Dermis blood vessel endothelial cell (primary cell): ENCODE results near the gene TMEM238L. TPM values are rescaled to one million over a fixed set of nuclear protein-coding genes. Genes with fewer than 3 reads are reported as not detected.
A peak's percentile ranks its signal among the peaks of the same experiment; 100 is the strongest.

Source experiments
- DNase-seq: peaks from one replicate; pipeline ENCODE4 v3.0.0; 2010
- total RNA-seq: library from RNA; depleted of rRNA; stranded (reverse); fragments of >200 nt; gene quantifications from 2 replicates; pipeline ENCODE4 v1.2.3, GENCODE V29; 2014

TMEM238L gene
- total RNA-seq, 1 donor from 2014 or later, result not detected

DNA sequence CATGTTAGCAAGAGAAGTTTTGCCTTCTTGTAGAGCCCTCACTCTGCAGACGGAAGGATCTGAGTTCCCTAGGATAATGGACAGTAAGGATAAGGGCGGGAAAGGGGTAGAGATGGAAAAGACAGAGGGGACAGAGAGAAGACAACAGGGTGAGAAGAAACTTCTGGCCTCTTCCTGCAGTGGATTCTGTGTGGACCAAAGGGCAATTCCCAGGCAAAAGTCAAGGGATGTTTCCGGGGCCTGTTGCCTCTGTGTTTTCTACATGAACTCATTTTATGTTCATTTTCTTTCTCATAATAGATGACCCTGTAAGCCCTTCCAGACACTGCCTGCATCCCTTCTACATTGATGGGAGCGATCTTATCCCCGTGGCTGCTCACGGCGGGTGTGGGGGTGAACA lies 647 bp upstream of the TMEM238L start:
- no peak for DNase-seq

DNA sequence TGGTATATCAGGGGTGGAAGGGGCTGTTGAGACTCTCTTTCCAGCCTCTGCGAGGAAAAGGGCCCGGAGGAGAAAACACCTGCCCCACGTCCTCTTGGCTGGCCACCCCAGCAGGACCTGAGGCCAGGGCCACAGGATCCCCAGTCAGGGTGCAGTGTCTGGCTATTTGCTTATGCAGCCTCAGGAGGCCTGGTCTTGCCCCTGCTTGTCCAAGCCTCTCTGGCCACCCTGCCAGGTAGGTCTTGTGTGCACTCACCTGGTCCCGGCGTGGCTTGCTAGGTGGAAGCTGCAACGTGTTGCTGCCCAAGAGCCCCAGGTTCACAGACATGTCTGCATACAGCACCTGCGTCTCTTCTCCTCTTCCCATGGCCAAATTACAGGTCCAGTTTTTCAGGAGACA lies 549 bp downstream of the TMEM238L start:
- DNase-seq, result no peak

DNA sequence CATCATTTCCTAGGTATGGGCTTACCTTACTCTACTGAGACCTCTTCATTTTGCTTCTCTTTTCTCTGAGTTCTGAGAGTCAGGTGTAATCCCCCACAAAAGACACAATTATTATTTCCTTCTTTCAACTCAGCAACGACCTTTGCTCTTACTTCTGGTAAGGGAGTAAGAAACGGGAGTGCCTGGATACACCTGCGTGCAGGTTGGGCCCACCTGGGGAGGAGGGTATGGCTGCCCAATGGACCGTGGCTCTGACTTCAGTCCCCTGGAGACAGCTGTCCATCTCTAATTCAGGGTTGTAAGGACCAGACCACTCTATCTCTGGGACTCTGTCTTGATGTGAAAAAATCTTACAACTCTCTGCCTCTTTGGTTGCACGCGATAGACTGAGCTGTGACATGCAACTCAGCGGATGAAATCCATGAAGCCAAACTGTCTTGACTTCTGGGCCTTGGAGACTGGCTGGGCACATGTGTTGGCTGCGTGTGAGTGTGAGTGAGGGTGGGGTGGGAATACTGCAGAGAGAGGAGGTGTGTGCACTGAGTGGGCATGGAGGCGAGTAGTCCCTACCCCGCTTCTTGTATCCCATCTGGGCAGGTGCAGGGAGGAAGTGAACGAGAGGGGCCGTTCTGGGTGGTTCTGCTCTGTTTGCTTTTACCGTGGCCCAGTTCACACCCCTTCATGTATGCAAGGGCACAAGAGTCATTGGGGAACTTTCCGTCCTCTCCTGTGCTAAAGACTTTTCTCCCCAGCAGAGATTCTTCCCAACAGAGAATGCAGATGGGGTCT lies 1.2 kb downstream of the TMEM238L start:
- no peak for DNase-seq

- no peak for DNase-seq
These were observed 4.5 kb downstream of the TMEM238L start for GRCh38 chr17:10799407-10799806.

DNA sequence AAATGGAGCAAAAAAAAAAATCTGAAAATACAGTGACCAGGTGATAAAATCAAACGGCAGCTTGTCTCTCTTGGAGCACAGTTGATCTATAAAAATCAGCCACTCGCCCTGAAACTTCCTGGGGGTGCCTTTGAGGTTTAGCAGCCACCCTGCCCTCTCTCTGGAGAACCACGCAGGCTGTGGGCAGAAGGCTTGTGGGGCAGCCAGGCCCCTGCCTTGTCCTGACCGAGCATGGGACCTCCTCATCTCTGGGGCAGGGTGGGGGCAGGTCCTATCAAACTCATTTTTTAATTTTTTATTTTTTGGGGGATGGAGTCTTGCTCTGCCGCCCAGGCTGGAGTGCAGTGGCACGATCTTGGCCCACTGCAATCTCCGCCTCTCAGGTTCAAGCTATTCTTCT lies 5.0 kb downstream of the TMEM238L start:
- DNase-seq, result no peak

- no peak for DNase-seq
These were observed 5.6 kb downstream of the TMEM238L start for GRCh38 chr17:10798332-10798749.

- no peak for DNase-seq
These were observed 6.2 kb downstream of the TMEM238L start for GRCh38 chr17:10797476-10798328.

DNA sequence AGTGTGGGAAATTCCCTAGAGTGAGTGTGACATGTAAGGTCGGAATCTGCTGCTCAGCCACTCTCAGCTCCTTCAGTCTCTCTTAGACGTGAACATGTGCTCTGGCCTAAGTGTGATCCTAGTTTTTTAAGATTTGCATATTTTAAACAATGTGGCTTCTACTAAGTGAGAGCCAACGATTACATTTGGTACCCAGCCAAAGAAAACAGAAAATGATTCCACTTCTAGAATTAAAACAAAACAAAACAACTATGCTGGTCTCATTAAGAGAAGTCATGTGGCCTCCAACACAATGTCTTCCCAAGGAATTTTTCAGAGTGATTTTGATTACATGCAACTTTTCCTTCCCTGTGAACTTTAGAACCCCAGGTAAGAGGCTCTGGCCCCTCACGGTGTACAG lies 10.1 kb downstream of the TMEM238L start:
- DNase-seq, result peak; percentile 1

GRCh38 chr17:10793256-10793655 lies 10.6 kb downstream of the TMEM238L start:
- DNase-seq, result no peak

- no peak for DNase-seq
These were observed 11.7 kb downstream of the TMEM238L start for GRCh38 chr17:10792151-10792550.

- no peak for DNase-seq
These were observed 13.2 kb downstream of the TMEM238L start for GRCh38 chr17:10790491-10791401.

DNA sequence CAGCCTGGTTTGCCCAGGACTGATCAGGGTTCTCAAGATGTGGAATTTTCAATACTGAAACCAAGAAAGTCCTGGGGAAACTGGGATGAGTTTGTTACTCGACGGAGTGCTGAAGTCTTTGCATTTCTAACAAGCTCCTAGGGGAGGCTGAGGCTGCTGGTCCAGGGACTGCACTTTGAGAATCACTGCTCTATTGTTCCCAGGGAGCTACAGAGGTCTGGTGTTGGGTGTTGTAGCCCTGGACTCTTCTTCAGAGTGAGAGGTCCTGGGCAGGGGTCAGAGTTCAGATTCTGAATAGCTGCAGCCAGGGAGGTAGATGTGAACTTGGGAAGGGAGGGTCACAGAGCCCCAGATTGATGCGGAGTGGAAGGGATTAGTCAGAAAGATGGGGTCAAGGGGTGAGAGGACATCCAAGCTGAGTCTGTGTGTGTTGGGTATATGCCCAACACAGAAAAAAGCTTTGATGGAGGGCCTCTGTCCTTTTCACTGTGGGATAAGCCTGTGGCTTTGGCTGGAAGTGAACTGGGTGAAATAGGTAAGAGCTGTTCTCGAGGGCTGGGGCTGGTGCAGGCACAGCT lies 14.1 kb downstream of the TMEM238L start:
- no peak for DNase-seq

GRCh38 chr17:10787306-10788045 lies 16.4 kb downstream of the TMEM238L start:
- DNase-seq, result no peak

- DNase-seq, result no peak
These were observed 18.6 kb downstream of the TMEM238L start for GRCh38 chr17:10785295-10785694.

DNA sequence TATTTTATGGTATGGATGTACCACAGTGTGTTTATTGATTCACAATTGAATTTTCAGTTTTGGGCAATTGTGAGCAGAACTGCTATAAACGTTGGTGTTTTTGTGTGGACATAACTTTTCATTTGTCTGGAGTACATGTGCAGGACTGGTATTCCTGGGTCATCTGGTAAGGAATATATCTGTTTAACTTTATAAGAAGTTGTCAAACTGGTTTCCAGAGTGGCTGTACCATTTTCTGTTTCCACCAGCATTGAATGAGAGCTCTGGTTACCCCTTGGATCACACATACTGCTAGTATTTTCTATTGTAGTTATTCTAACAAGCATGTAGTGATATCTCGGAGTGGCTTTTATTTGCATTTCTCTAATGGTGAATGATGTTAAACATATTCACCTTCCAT lies 24.3 kb downstream of the TMEM238L start:
- no peak for DNase-seq

GRCh38 chr17:10777890-10778289 lies 26.0 kb downstream of the TMEM238L start:
- no peak for DNase-seq

- DNase-seq, result no peak
These were observed 26.6 kb downstream of the TMEM238L start for GRCh38 chr17:10777131-10777807.

DNA sequence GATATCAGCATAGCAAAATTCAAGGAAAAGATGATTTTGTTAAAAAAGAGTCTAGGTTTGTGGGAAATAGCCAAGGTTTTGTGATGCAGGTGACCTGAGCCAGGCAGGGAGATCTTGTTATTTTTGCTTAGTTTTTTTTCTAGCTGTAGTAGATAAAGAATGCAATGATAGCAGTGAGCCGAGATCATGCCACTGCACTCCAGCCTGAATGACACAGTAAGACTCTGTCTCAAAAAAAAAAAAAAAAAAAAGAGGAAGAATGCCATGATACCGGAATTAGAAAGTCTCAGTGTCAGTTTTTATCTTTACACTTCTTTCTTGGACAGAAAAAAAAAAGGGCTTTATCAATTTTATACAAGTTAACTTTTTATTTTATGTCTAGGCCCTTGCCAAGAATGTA lies 27.5 kb downstream of the TMEM238L start:
- DNase-seq, result no peak

- DNase-seq, result no peak
These were observed 28.1 kb downstream of the TMEM238L start for GRCh38 chr17:10775740-10776356.

DNA sequence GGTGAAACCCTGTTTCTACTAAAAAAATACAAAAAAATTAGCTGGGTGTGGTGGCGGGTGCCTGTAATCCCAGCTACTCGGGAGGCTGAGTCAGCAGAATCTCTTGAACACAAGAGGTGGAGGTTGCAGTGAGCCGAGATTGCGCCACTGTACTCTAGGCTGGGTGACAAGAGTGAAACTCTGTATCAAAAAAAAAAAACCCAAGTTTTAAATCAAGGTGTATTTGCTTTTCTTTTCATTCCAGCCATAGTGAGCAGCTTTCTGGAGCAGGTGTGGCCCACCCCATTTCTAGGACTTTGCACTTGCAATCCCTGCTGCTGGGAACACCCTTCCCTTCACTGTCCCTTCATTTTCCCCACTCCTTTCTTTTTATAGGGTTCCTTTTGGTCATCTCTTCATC lies 28.8 kb downstream of the TMEM238L start:
- no peak for DNase-seq

DNA sequence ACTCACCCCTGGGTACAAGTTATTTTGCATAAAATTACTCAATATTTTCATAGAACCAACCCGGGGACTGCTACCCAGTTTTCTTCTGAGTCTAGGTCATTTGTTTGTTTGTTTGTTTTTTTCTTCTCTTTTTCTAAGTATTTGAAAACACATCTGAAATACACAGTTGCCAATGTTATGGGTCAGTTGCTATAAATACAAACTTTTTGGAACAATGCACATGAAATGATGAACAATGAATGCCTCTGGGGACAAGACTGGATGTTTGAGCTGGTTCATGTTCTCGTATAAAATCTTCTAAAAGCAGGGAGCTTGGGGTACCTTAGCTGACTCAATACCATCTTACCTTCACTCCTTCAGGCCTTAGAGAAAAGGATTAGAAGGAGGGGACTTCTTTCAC lies 30.5 kb downstream of the TMEM238L start:
- DNase-seq, result no peak
